A549 (cell line): Measurements from ENCODE around the gene ZBTB20. TPM values are rescaled to one million over a fixed set of nuclear protein-coding genes. Genes with fewer than 3 reads are reported as not detected.

Experiments used
- ATAC-seq, 2 experiments: fragments of 200-7000 bp in 1 of 2; fragments of >200 bp in 1 of 2; cut with Nextera tagmentation in 1 of 2; cut with Tn5 transposase in 1 of 2; 3 replicates each; pipeline versions ENCODE4 v1.8.0 to v1.9.1; 2018 to 2020; ENCODE audit warnings: mild to moderate bottlenecking in 1 of 2, moderate library complexity in 1 of 2
- CTCF ChIA-PET: fragments of 300-600 bp; sonication (Branson Sonifier 250); formaldehyde crosslinking; extraction: SDS; loops from one replicate; lab custom pipeline; 2021; ENCODE audit warnings: antibody characterized with exemption, inconsistent platforms; lab: Yijun Ruan, JAX
- POLR2A ChIA-PET: fragments of 350-600 bp; formaldehyde crosslinking; extraction: SDS; loops from one replicate; lab custom pipeline; 2021; ENCODE audit warnings: antibody characterized with exemption, inconsistent platforms; lab: Yijun Ruan, JAX
- DNase-seq, 2 experiments: peaks; one replicate each; pipeline versions ENCODE4 v3.0.0 to v3.0.0-alpha.2; 2011 to 2016; ENCODE audit warnings: low read depth in 1 of 2, low spot score in 1 of 2
- FAIRE-seq: peaks from 2 replicates; lab custom pipeline; 2011; peaks lifted over from hg19 to GRCh38; lab: Jason Lieb, UNC
- H3K27ac ChIP-seq, 2 experiments: fragments of >200 bp; sonication (Bioruptor Twin); formaldehyde crosslinking; 3 replicates each; pipeline ENCODE4 v1.5.1; 2016 to 2017
- H3K4me1 ChIP-seq: fragments of >200 bp; sonication (Bioruptor Twin); formaldehyde crosslinking; 3 replicates; pipeline ENCODE4 v1.6.1; 2016
- H3K4me2 ChIP-seq: fragments of >200 bp; sonication (Bioruptor Twin); formaldehyde crosslinking; 3 replicates; pipeline ENCODE4 v1.6.1; 2016
- H3K4me3 ChIP-seq: fragments of >200 bp; sonication (Bioruptor Twin); formaldehyde crosslinking; 3 replicates; pipeline ENCODE4 v1.5.1; 2016
- H3K9me3 ChIP-seq: fragments of >200 bp; sonication (Bioruptor Twin); formaldehyde crosslinking; 3 replicates; pipeline ENCODE4 v1.6.1; 2016
- BHLHE40 ChIP-seq: IDR thresholded peaks from 2 replicates; pipeline ENCODE4 v1.6.1; 2012; ENCODE audit warnings: low read depth, low read length, inconsistent platforms
- CBX8 ChIP-seq: fragments of 200-600 bp; sonication (generic); IDR thresholded peaks from 2 replicates; pipeline ENCODE4 v1.6.1; 2016
- CEBPB ChIP-seq, 2 experiments: fragments of >200 bp in 1 of 2; sonication (Bioruptor Twin) in 1 of 2; formaldehyde crosslinking in 1 of 2; IDR thresholded peaks; 2 replicates each; pipeline ENCODE4 v1.6.1; 2012 to 2016
- CHD2 ChIP-seq: fragments of 150-350 bp; IDR thresholded peaks from 2 replicates; pipeline ENCODE4 v1.6.1; 2014; ENCODE audit warnings: low read length; ENCODE audit not compliant: partially characterized antibody
- CHD4 ChIP-seq: fragments of 200-600 bp; sonication (generic); IDR thresholded peaks from 2 replicates; pipeline ENCODE4 v1.6.1; 2016; ENCODE audit warnings: antibody characterized with exemption, mild to moderate bottlenecking, borderline replicate concordance
- EHF ChIP-seq: fragments of 250-450 bp; sonication (Bioruptor Pico); IDR thresholded peaks from 2 replicates; pipeline ENCODE4 v1.5.0; 2020; ENCODE audit warnings: mild to moderate bottlenecking
- EP300 ChIP-seq, 2 experiments: fragments of >200 bp; sonication (Bioruptor Twin); formaldehyde crosslinking; IDR thresholded peaks; 2 replicates in 1 of 2; 3 replicates in 1 of 2; pipeline ENCODE4 v1.6.1; 2016 to 2017
- FOSL2 ChIP-seq, 2 experiments: fragments of 450-650 bp in 1 of 2; fragments of >200 bp in 1 of 2; sonication (Bioruptor Twin) in 1 of 2; formaldehyde crosslinking; IDR thresholded peaks; 2 replicates each; pipeline versions ENCODE4 v1.5.0 to v1.6.1; 2016 to 2020; ENCODE audit warnings: mild to moderate bottlenecking in 1 of 2, moderate library complexity in 1 of 2
- FOXS1 ChIP-seq: fragments of 250-450 bp; sonication (Bioruptor Pico); IDR thresholded peaks from 2 replicates; pipeline ENCODE4 v1.5.0; 2020; ENCODE audit warnings: mild to moderate bottlenecking, moderate library complexity
- GATA3 ChIP-seq: IDR thresholded peaks from 2 replicates; pipeline ENCODE4 v1.6.1; 2012; ENCODE audit warnings: borderline replicate concordance
- HDAC2 ChIP-seq: fragments of 200-600 bp; sonication (generic); IDR thresholded peaks from 2 replicates; pipeline ENCODE4 v1.6.1; 2016
- HMGXB4 ChIP-seq: fragments of 250-450 bp; sonication (Bioruptor Pico); IDR thresholded peaks from 2 replicates; pipeline ENCODE4 v1.5.0; 2021; ENCODE audit warnings: mild to moderate bottlenecking, moderate library complexity, borderline replicate concordance
- HOXB5 ChIP-seq: fragments of 250-450 bp; sonication (Bioruptor Pico); IDR thresholded peaks from 2 replicates; pipeline ENCODE4 v1.5.0; 2020; ENCODE audit warnings: mild to moderate bottlenecking, moderate library complexity
- JUN ChIP-seq, 2 experiments: fragments of >200 bp; sonication (Bioruptor Twin); formaldehyde crosslinking; IDR thresholded peaks; 2 replicates in 1 of 2; 3 replicates in 1 of 2; pipeline ENCODE4 v1.6.1; 2016 to 2017
- JUNB ChIP-seq: fragments of >200 bp; sonication (Bioruptor Twin); formaldehyde crosslinking; IDR thresholded peaks from 2 replicates; pipeline ENCODE4 v1.6.1; 2016
- KDM1A ChIP-seq: fragments of 200-600 bp; sonication (generic); IDR thresholded peaks from 2 replicates; pipeline ENCODE4 v1.6.1; 2016; ENCODE audit warnings: low read depth, mild to moderate bottlenecking
- MAFK ChIP-seq: fragments of 450-650 bp; IDR thresholded peaks from 2 replicates; pipeline ENCODE4 v1.6.1; 2014; ENCODE audit not compliant: partially characterized antibody
- MAZ ChIP-seq: fragments of 150-350 bp; IDR thresholded peaks from 2 replicates; pipeline ENCODE4 v1.6.1; 2014; ENCODE audit warnings: antibody characterized with exemption, low read depth, low read length, borderline replicate concordance
- MYC ChIP-seq: IDR thresholded peaks from 2 replicates; pipeline ENCODE4 v1.6.1; 2012; ENCODE audit warnings: mild to moderate bottlenecking, inconsistent platforms, low read length, improper control_type of control experiment, borderline replicate concordance
- NPAS2 ChIP-seq: fragments of 250-450 bp; sonication (Bioruptor Pico); IDR thresholded peaks from 2 replicates; pipeline ENCODE4 v1.8.0; 2022; ENCODE audit warnings: mild to moderate bottlenecking, moderate library complexity, borderline replicate concordance
- NR3C1 ChIP-seq: fragments of >200 bp; sonication (Bioruptor Twin); formaldehyde crosslinking; IDR thresholded peaks from 3 replicates; pipeline ENCODE4 v1.6.1; 2017
- RAD21 ChIP-seq, 2 experiments: fragments of >200 bp in 1 of 2; sonication (Bioruptor Twin) in 1 of 2; formaldehyde crosslinking in 1 of 2; IDR thresholded peaks in 1 of 2; conservative IDR thresholded peaks in 1 of 2; 2 replicates in 1 of 2; 3 replicates in 1 of 2; pipeline ENCODE4 v1.6.1; 2012 to 2018; ENCODE audit warnings: inconsistent platforms in 1 of 2
- RARB ChIP-seq: fragments of 250-450 bp; sonication (Bioruptor Pico); IDR thresholded peaks from 2 replicates; pipeline ENCODE4 v1.8.0; 2021; ENCODE audit warnings: mild to moderate bottlenecking, moderate library complexity
- RCOR1 ChIP-seq: fragments of 150-350 bp; IDR thresholded peaks from 2 replicates; pipeline ENCODE4 v1.6.1; 2014; ENCODE audit warnings: antibody characterized with exemption, low read length, low read depth
- RFX5 ChIP-seq: fragments of 450-650 bp; IDR thresholded peaks from 2 replicates; pipeline ENCODE4 v1.7.1; 2014; ENCODE audit warnings: antibody characterized with exemption, mild to moderate bottlenecking, moderate library complexity
- RNF2 ChIP-seq: fragments of 200-600 bp; sonication (generic); IDR thresholded peaks from 2 replicates; pipeline ENCODE4 v1.6.1; 2016; ENCODE audit warnings: low read depth, mild to moderate bottlenecking, antibody characterized with exemption, moderate library complexity, borderline replicate concordance
- SREBF2 ChIP-seq: fragments of 450-650 bp; IDR thresholded peaks from 2 replicates; pipeline ENCODE4 v1.6.1; 2014; ENCODE audit warnings: mild to moderate bottlenecking, moderate library complexity
- TP53 ChIP-seq: fragments of 250-450 bp; sonication (Bioruptor Pico); IDR thresholded peaks from 2 replicates; pipeline ENCODE4 v1.5.0; 2021; ENCODE audit warnings: mild to moderate bottlenecking, moderate library complexity
- USF2 ChIP-seq: fragments of 450-650 bp; IDR thresholded peaks from 2 replicates; pipeline ENCODE4 v1.6.1; 2014; ENCODE audit warnings: antibody characterized with exemption
- ZC3H11A ChIP-seq: fragments of 450-650 bp; IDR thresholded peaks from 2 replicates; pipeline ENCODE4 v1.6.1; 2014; ENCODE audit warnings: antibody characterized with exemption, mild to moderate bottlenecking
- ZFP36 ChIP-seq: fragments of 450-650 bp; IDR thresholded peaks from 2 replicates; pipeline ENCODE4 v1.6.1; 2014; ENCODE audit warnings: borderline replicate concordance; ENCODE audit not compliant: partially characterized antibody
- ZNF302 ChIP-seq: fragments of 250-450 bp; sonication (Bioruptor Pico); IDR thresholded peaks from 2 replicates; pipeline ENCODE4 v1.9.0; 2021; ENCODE audit warnings: inconsistent platforms, mild to moderate bottlenecking, moderate library complexity
- ZSCAN20 ChIP-seq: fragments of 250-450 bp; sonication (Bioruptor Pico); IDR thresholded peaks from 2 replicates; pipeline ENCODE4 v1.8.0; 2022; ENCODE audit warnings: mild to moderate bottlenecking, moderate library complexity
- WGBS: methylation state at CpG from one replicate; pipeline ENCODE4 v1.1.6; 2017; ENCODE audit errors: missing lambda C conversion rate; 5-methylcytosine and 5-hydroxymethylcytosine counted together
- polyA plus RNA-seq, 4 experiments: library from polyadenylated mRNA; depleted of rRNA in 3 of 4; stranded (reverse); fragments of >200 nt; fragmentation: RNase III in 1 of 4; extraction: RNeasy Plus Mini Kit Qiagen cat#74134 plus additional on column Dnase treatment in 1 of 4; gene quantifications; 2 replicates in 3 of 4; 3 replicates in 1 of 4; pipeline ENCODE4 v1.2.3, GENCODE V29; 2011 to 2017
- TF ChIP-seq, protein P1 (sequence below): fragments of >200 bp; sonication (Bioruptor Twin); formaldehyde crosslinking; IDR thresholded peaks from 2 replicates; pipeline ENCODE4 v1.6.1; 2016
- TF ChIP-seq, protein P2 (sequence below): IDR thresholded peaks from 2 replicates; pipeline ENCODE4 v1.6.1; 2012

Gene ZBTB20
- polyA plus RNA-seq, 2 of the 4 experiments (the other 2 are of a cell fraction), result 0.85 to 5.0 TPM

GRCh38 chr3:114746502-114746901 lies 400.6 kb downstream of the ZBTB20 start:
- CTCF ChIA-PET, result interaction anchor here (0.6 kb wide), 1 partner anchor 456 kb away, joined by 3 read pairs; no protein-coding TSS in a partner anchor
- POLR2A ChIA-PET, result interaction anchor here (1.2 kb wide), 1 partner anchor 16 kb away, joined by 3 read pairs; no protein-coding TSS in a partner anchor
- 4% methylated on average over 3 of the region's 3 CpGs for WGBS
- ATAC-seq, result peak; percentile 26 to 36; a peak in 3 of 6 replicates
- peak overlapping the region; percentile 92 for H3K4me2 ChIP-seq
- no peaks in the 10 kb centered on the region for H3K9me3 ChIP-seq
- H3K27ac ChIP-seq, result peak overlapping the region; percentile 91 to 92
- TF ChIP-seq JUN (IDR thresholded peaks at IDR 0.05) (no peak), KDM1A (no peak)
- TF ChIP-seq, all 56 proteins: peak for 0
- DNase-seq (peak in 1 of 2 experiments; percentile 12), FAIRE-seq (peak; percentile 51)
- peaks cover 31% of the 10 kb centered on the region for H3K4me1 ChIP-seq
- H3K4me3 ChIP-seq, result peak overlapping the region; percentile 43

DNA sequence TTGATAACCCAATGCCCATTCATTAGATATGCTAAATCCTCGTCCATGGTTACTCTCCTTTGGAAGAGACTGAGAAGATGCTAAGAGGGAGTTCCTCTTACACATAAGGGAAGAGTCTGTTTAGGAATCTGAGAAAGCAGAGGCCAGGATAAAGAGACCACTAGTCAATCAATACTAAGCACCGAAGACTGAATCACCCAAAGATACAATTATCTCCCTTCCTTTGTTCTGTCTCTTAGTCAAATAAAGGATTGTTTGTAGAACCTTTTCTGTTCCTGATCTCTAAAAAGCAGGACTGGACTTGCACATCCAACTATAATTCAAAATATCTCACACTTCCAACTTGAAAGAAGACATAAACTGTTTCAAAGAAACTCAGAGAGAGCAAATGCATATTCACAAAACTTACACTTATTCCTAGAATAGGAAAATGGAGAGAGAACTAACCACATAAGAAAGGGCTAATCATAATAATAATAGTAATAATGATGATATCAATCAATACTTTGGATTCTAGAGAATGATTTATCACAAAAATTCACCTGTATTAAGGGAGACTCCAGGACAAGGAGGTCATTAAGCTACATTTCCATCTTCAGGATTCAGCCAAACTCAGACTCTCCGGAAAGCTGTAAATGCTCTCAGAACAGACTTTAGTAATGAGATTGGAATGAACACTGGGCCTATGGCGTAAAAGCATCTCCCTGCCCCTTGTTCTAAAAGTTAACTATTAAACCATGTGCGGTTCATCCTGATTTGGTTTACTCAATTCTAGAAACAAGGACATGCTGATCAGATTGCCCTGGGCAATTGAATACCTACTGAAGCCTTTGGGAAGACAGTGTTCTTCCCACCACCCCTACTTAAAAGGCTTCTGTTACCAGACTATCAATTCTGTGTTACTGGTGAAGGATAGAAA lies 401.5 kb downstream of the ZBTB20 start:
- Histone ChIP-seq H3K27ac (peak overlapping the region; percentile 91 to 92), H3K9me3 (no peaks in the 10 kb centered on the region), H3K4me1 (peaks cover 40% of the 10 kb centered on the region), H3K4me2 (peak overlapping the region; percentile 92), H3K4me3 (peak overlapping the region; percentile 57)
- whole genome bisulfite sequencing, result 2% methylated on average over 5 of the region's 5 CpGs
- FAIRE-seq (peak; percentile 99), DNase-seq (peak; percentile 79 to 88), ATAC-seq (peak; percentile 98)
- ChIA-PET POLR2A (interaction anchor here (1.0 to 1.2 kb wide), 2 partner anchors 15 to 401 kb away, joined by 3 read pairs; no protein-coding TSS in a partner anchor), CTCF (no interaction called here)
- TF ChIP-seq GATA3 (no peak; the same call in 1 of the 2 replicates), HOXB5 (no peak), BHLHE40 (no peak), KDM1A (no peak), RARB (CRISPR knock-in tag) (no peak), USF2 (no peak), RNF2 (no peak), ZC3H11A (no peak), HDAC2 (no peak), CBX8 (no peak), NR3C1 (no peak), HMGXB4 (CRISPR knock-in tag) (no peak), CHD4 (no peak), ZFP36 (no peak), MAFK (no peak), JUNB (peak; percentile 13; the same call in 1 of the 2 replicates), RFX5 (no peak), NPAS2 (CRISPR knock-in tag) (no peak), SREBF2 (no peak), TP53 (no peak), CEBPB (IDR thresholded peaks at IDR 0.05) (peak; percentile 19 to 80; a peak in 2 of 4 replicates), EHF (CRISPR knock-in tag) (no peak), MAZ (no peak), ZSCAN20 (CRISPR knock-in tag) (no peak), FOXS1 (CRISPR knock-in tag) (no peak), RCOR1 (no peak), CHD2 (no peak), EP300 (IDR thresholded peaks at IDR 0.05) (peak in 1 of 2 experiments; percentile 29; a peak in 2 of 5 replicates), ZNF302 (CRISPR knock-in tag) (no peak), RAD21 (conservative IDR thresholded peaks at IDR 0.05 in 1 of 2, IDR thresholded peaks at IDR 0.05 in 1 of 2) (peak in 1 of 2 experiments; percentile 6; a peak in 1 of 5 replicates), FOSL2 (IDR thresholded peaks at IDR 0.05) (peak; percentile 18; the same call in 1 of the 2 replicates), FOSL2 (CRISPR knock-in tag; IDR thresholded peaks at IDR 0.05) (peak; percentile 20; the same call in 1 of the 2 replicates), JUN (IDR thresholded peaks at IDR 0.05) (peak; percentile 61 to 69; a peak in 3 of 5 replicates), MYC (no peak)
- TF ChIP-seq, protein P1, sequence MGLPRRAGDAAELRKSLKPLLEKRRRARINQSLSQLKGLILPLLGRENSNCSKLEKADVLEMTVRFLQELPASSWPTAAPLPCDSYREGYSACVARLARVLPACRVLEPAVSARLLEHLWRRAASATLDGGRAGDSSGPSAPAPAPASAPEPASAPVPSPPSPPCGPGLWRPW, result no peak
- TF ChIP-seq, protein P2, sequence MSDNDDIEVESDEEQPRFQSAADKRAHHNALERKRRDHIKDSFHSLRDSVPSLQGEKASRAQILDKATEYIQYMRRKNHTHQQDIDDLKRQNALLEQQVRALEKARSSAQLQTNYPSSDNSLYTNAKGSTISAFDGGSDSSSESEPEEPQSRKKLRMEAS, result peak; percentile 56
